GM19463 (cell line): Measurements from ENCODE around the gene CRP.
"Not testable (repeated sequence)": the region's sequence is repeated elsewhere in the genome, so short reads cannot be mapped to it uniquely, and the experiment has no call there.

ENCODE experiments used
- ATAC-seq: cut with Tn5 transposase; IDR thresholded peaks from one replicate; pipeline ENCODE4 v1.9.1; 2021; ENCODE audit warnings: mild to moderate bottlenecking, moderate library complexity; ENCODE audit not compliant: unreplicated experiment

Gene CRP

GRCh38 chr1:159704481-159704880 lies 9.9 kb downstream of the CRP start:
- ATAC-seq: no peak

- ATAC-seq: no peak
Observed at GRCh38 chr1:159700312-159700711, 14.1 kb downstream of the CRP start.

- ATAC-seq: no peak
Observed at GRCh38 chr1:159699653-159700052, 14.7 kb downstream of the CRP start.

- ATAC-seq: no peak
Observed at GRCh38 chr1:159699246-159699645, 15.1 kb downstream of the CRP start.

- ATAC-seq: no peak
Observed at GRCh38 chr1:159687511-159687910, 26.9 kb downstream of the CRP start.

- no peak for ATAC-seq
Observed at GRCh38 chr1:159686599-159687299, 27.6 kb downstream of the CRP start.

- no peak for ATAC-seq
Observed at GRCh38 chr1:159678939-159679338, 35.5 kb downstream of the CRP start.

GRCh38 chr1:159675046-159675445 lies 39.3 kb downstream of the CRP start:
- ATAC-seq: no peak

GRCh38 chr1:159672390-159672789 lies 42.0 kb downstream of the CRP start:
- not testable (repeated sequence) for ATAC-seq

- no peak for ATAC-seq
Observed at GRCh38 chr1:159669338-159669737, 45.1 kb downstream of the CRP start.

GRCh38 chr1:159668739-159669138 lies 45.6 kb downstream of the CRP start:
- ATAC-seq: no peak

GRCh38 chr1:159664247-159664646 lies 50.1 kb downstream of the CRP start:
- ATAC-seq: no peak

GRCh38 chr1:159663552-159663951 lies 50.8 kb downstream of the CRP start:
- ATAC-seq: no peak
